CD4-positive, alpha-beta T cell treated with Interleukin-4 for 1 hour (primary cell): ENCODE results near the gene GDF2.
A peak's percentile ranks its signal among the peaks of the same experiment; 100 is the strongest.

Source experiments
- DNase-seq, 2 donors: peaks; one replicate each; pipeline ENCODE4 v3.0.0-alpha.2; 2020 to 2022

GDF2 gene

DNA sequence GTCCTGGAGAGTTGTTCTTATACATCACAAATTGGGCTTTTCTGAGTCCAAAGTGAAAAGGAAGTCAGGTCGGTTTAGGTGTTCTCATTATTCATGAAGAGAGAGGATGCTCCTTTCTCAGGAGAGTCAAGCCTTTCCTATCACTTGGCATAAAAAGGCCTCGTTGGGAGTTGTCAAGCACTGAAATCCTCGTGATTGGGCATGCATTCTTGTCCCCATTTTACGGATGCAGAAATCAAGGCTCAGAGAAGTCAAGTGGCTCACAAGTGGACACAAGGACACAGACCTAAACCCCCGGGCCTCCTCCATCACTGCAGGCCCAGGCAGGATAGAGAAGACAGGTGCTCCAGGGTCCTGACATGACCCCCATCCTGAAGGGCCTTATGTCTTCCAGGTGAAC lies 34.5 kb downstream of the GDF2 start:
- no peak for DNase-seq

DNA sequence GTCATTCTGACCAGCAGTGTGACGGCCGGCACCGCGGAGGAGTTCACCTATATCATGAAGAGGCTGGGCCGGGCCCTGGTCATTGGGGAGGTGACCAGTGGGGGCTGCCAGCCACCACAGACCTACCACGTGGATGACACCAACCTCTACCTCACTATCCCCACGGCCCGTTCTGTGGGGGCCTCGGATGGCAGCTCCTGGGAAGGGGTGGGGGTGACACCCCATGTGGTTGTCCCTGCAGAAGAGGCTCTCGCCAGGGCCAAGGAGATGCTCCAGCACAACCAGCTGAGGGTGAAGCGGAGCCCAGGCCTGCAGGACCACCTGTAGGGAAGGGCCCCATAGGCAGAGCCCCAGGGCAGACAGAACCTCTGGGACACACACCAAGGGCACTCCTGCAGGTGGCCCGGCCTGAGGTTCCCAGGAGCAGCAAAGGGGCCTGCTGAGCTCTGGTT lies 34.9 kb downstream of the GDF2 start:
- no peak for DNase-seq

- DNase-seq, result no peak
These were observed 35.7 kb downstream of the GDF2 start for GRCh38 chr10:47357911-47358310.

DNA sequence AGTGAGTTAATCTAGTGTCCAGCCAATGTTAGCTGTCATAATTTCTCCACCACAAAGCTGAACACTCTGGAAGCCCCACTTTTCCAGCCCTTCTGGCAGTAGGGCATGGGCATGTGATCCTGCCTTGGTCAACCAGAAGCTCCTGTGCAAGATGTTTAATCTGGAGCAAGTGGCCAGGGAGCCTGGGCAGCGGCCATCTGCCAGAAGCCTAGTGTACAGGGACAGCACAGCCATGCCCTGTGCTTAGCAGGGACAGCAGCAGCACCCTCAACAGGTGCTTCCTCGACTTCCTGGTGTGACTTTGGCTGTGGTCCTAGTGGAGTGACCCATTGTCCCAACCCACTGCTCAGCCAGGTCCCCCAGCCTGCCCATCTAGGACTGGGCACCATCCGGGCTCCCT lies 36.2 kb downstream of the GDF2 start:
- DNase-seq, result no peak

- DNase-seq, result no peak
These were observed 36.8 kb downstream of the GDF2 start for GRCh38 chr10:47359101-47359500.

GRCh38 chr10:47359626-47360418 lies 37.6 kb downstream of the GDF2 start:
- DNase-seq, result no peak

DNA sequence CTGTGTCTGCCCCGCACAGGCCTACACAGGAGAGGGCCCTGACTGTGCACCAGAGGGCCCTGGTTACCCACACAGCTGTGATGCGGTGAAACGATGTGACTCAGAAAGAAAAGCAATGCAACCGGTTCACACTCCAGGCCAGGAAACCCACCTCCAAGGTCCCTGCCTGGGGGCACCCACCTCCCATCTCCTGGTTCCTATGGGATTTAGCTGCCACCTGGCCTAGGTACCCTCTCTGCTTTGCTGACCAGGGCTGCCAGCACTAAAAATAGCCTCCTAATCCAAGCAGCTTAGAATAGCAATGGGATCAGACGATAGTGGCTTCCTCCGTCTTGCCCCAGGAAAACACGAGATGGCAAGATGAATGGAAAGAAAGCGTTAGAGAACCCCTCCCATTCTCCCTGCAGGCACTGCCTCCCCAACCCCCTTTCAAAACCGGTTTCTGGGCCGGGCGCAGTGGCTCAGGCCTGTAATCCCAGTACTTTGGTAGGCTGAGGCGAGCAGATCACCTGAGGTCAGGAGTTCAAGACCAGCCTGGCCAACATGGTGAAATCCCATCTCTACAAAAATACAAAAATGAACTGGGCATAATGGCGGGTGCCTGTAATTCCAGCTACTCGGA lies 38.3 kb downstream of the GDF2 start:
- peak in 1 of 2 donors; percentile 6 for DNase-seq

DNA sequence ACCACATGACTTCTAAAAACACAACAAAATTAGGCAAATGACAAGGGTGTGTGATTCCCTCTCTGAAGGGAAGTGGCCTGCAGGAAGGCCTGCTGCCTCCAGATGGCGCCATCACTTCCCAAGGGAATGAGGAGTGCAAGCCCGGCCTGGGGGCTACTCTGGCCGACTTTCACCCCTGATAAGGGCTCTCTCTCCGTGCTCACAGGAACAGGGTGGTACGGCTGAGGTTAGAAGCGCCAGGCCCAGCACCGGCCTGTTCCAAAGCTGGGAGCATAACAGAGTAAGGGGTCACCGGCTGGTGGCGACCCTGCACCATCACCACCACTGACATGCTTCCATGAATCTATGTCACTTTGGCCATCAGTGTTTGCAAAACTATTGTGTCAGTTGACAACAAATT lies 39.0 kb downstream of the GDF2 start:
- DNase-seq, result peak in 1 of 2 donors; percentile 9

DNA sequence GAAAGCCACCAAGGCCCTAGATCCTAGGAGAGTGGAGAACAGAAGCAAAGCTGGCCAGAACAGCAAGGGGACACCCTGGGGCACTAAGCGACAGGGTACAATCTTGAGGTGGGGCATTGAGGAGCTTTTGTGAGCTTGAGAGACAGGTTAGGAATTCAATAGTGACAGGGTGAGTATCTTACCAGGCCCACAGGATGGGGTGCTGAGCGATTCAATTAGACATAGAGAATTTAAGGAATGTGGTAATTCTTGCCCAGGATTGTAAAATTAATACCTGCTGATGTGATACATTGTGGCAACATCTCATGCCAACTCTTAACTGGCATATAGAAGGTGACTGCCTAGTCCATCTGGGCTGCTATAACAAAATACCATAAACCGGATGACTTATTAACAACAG lies 39.9 kb downstream of the GDF2 start:
- DNase-seq, result no peak

GRCh38 chr10:47363781-47364180 lies 41.5 kb downstream of the GDF2 start:
- DNase-seq, result no peak

DNA sequence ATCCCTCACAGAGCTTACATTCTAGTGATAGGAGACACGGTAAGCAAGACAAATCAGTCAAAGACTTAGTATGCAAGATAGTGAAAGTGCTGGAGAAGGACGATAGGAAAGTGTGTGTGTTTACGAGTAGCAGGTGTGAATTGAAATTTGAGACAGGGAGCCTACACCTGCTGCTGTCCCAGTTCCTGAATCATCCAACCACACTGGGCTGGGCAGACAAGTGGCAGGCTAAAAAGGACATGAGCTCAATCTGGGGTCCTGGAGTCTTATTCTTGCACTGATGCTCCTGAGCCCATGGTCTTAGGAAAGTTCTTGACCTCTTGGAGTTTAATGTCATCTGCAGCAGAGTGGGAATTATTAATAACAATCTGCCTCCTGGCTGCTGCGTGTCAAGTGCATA lies 42.1 kb downstream of the GDF2 start:
- DNase-seq, result no peak

DNA sequence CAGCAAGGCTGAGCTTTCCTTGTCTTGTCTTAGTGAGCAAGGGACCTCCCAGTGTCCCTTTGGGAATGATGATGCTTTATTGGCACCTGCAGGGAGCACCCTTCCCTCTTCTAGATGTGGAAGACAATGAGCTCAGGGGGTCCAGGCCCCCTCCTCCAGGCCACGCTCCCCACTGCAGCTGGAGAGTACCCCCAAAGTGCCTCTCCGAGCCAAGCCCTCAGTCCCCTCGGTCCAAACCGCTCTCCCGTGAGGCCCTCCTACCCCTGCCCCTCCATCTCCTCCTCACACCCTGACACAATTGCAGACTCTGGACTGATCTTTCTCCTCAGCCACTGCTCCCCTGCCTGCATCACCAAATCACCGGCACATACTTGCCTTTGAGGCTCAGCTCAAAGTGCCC lies 42.7 kb downstream of the GDF2 start:
- no peak for DNase-seq

GRCh38 chr10:47365431-47366180 lies 43.4 kb downstream of the GDF2 start:
- no peak for DNase-seq

DNA sequence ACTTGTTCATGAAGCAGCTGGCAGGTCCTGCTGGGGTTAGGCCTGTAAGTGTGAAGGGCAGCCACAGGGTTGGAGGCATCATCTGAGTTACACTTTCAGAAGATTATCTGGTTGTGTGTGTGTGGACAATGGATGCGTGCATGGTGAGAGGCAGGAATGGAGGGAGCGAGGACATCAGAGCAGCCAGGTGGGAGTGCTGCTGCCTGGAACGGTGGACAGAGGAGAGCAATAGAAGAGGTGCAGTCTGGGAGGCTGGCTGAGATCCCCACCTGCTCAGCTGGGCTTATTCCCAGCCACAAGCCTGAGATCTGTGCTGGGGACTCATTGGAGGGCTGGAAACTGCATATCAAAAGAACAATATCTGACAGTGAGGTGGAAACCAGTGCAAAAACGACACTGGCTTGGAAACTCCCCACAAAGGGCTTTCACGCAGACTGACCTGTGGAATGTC lies 44.0 kb downstream of the GDF2 start:
- DNase-seq, result peak in 1 of 2 donors; percentile 5

DNA sequence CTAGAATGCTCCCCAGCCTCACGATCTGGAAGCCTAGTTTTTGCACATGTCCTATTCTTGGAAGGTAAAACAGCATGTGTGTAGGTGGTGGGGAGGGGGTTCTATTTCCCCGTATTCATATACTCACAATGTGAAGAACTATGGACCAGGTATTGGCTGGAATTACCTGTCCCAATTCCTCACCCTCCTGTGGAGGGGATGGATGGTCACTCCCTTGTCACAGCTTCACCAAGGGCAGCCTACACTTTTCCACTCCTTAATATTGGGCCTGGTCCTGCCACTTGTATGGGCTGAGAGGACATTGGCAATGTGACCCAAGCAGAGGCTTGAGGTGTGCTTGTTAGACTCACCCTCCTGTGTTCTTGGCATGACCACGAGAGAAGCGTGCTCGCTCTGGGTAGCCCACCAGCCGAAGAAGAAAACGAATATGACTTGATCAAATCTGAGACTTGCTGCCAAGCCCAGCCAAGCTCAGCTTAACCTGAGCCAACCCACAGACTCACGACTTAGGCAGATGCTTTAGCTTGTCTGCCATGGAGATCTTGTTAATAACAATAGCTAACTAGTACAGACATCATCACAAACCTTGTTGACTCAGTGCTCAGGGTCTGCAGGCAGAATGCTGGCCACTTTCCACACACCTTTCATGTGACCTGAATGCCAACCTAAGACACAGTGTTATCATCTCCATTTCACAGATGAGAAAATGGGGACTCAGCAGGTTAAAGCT lies 44.6 kb downstream of the GDF2 start:
- DNase-seq, result peak in 1 of 2 donors; percentile 7

DNA sequence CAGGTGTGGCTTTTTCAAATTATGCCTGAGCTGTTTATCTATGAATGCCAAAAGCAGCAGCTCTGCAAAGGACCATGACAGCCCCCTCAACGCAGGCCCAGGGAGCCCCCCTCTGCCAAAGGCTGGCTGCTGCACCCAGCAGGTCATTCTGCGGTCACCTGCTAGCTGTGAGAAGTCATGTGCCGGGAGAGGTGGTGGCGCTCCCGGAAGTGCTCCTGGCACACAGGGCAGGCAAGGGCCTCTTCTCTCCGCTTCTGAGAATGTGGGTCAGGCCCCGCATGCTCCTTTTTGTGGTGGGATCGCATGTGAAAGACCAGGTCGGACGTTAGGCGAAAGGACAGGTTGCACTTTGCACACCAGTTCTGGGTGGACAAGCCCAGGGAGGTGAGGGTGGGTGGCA lies 45.4 kb downstream of the GDF2 start:
- peak in 1 of 2 donors; percentile 3 for DNase-seq

- peak in 1 of 2 donors; percentile 6 for DNase-seq
These were observed 46.4 kb downstream of the GDF2 start for GRCh38 chr10:47368431-47369180.

- peak in 1 of 2 donors; percentile 8 for DNase-seq
These were observed 47.1 kb downstream of the GDF2 start for GRCh38 chr10:47369251-47369894.

GRCh38 chr10:47370015-47370767 lies 47.9 kb downstream of the GDF2 start:
- peak in 1 of 2 donors; percentile 7 for DNase-seq

GRCh38 chr10:47370878-47371277 lies 48.6 kb downstream of the GDF2 start:
- no peak for DNase-seq
